ENCODE results near the gene SFXN2. TPM values are rescaled to one million over a fixed set of nuclear protein-coding genes. Genes with fewer than 3 reads are reported as not detected.
A peak's percentile ranks its signal among the peaks of the same experiment; 100 is the strongest.
"Not testable (repeated sequence)": the region's sequence is repeated elsewhere in the genome, so short reads cannot be mapped to it uniquely, and the experiment has no call there.

SFXN2 gene
- total and polyA plus RNA-seq, 4 donors, result 3.2 to 8.3 (median 4.3) TPM

GRCh38 chr10:102712843-102713538 lies 1.4 kb upstream of the SFXN2 start:
- H3K27me3 ChIP-seq (ENCODE audit: control insufficient read depth in 1 of 2, insufficient read depth in 2 of 2, low read length in 1 of 2), result no peaks in the 10 kb centered on the region
- intact Hi-C loops (cut with DNase I), result loop anchor here (5.0 kb wide), 2 partner anchors 36 to 66 kb away; no protein-coding TSS in a partner anchor
- H3K4me1 ChIP-seq (ENCODE audit: control insufficient read depth in 1 of 2, insufficient read depth in 2 of 2, low read length in 2 of 2), result no peaks in the 10 kb centered on the region
- H3K4me3 ChIP-seq (ENCODE audit: low read length in 2 of 2), result peak overlapping the region; percentile 38 to 69
- no peak overlapping the region for H3K27ac ChIP-seq (ENCODE audit: low read depth in 1 of 2, low read length in 2 of 2)
- H3K36me3 ChIP-seq (ENCODE audit: control insufficient read depth in 1 of 2, insufficient read depth in 2 of 2, low read length in 1 of 2), result no peaks in the 10 kb centered on the region
- WGBS, 2 donors, result 6 to 7% methylated on average over 8 of the region's 8 CpGs
- no peak for ATAC-seq (ENCODE audit: low FRiP score)
- DNase-seq, result no peak
- no peaks in the 10 kb centered on the region for H3K9me3 ChIP-seq (ENCODE audit: control insufficient read depth, low read length)

- H3K9me3 ChIP-seq (ENCODE audit: control insufficient read depth, low read length), result no peaks in the 10 kb centered on the region
- H3K36me3 ChIP-seq (ENCODE audit: control insufficient read depth in 1 of 2, insufficient read depth in 2 of 2, low read length in 1 of 2), result no peaks in the 10 kb centered on the region
- 0% methylated on average over 10 to 13 of the region's 13 CpGs for WGBS, 2 donors
- ATAC-seq (ENCODE audit: low FRiP score), result no peak
- H3K4me3 ChIP-seq (ENCODE audit: low read length in 2 of 2), result peak overlapping the region; percentile 38 to 69
- DNase-seq, result no peak
- intact Hi-C loops (cut with DNase I), result loop anchor here (5.0 kb wide), 2 partner anchors 36 to 66 kb away; no protein-coding TSS in a partner anchor
- no peak overlapping the region for H3K27ac ChIP-seq (ENCODE audit: low read depth in 1 of 2, low read length in 2 of 2)
- no peaks in the 10 kb centered on the region for H3K27me3 ChIP-seq (ENCODE audit: control insufficient read depth in 1 of 2, insufficient read depth in 2 of 2, low read length in 1 of 2)
- H3K4me1 ChIP-seq (ENCODE audit: control insufficient read depth in 1 of 2, insufficient read depth in 2 of 2, low read length in 2 of 2), result no peaks in the 10 kb centered on the region
Observed at GRCh38 chr10:102713539-102713813, 960 bp upstream of the SFXN2 start.

- H3K36me3 ChIP-seq (ENCODE audit: control insufficient read depth in 1 of 2, insufficient read depth in 2 of 2, low read length in 1 of 2), result no peaks in the 10 kb centered on the region
- H3K27ac ChIP-seq (ENCODE audit: low read depth in 1 of 2, low read length in 2 of 2), result peak within 1 kb of the TSS in 1 of 2 donors; percentile 11
- intact Hi-C loops (cut with DNase I), result loop anchor here (5.0 kb wide), 2 partner anchors 37 to 67 kb away; no protein-coding TSS in a partner anchor
- WGBS, 2 donors, result 0 to 1% methylated on average over 60 to 62 of the region's 62 CpGs
- H3K9me3 ChIP-seq (ENCODE audit: control insufficient read depth, low read length), result no peaks in the 10 kb centered on the region
- no peaks in the 10 kb centered on the region for H3K27me3 ChIP-seq (ENCODE audit: control insufficient read depth in 1 of 2, insufficient read depth in 2 of 2, low read length in 1 of 2)
- H3K4me1 ChIP-seq (ENCODE audit: control insufficient read depth in 1 of 2, insufficient read depth in 2 of 2, low read length in 2 of 2), result no peaks in the 10 kb centered on the region
- ATAC-seq (ENCODE audit: low FRiP score), result peak; percentile 99
- H3K4me3 ChIP-seq (ENCODE audit: low read length in 2 of 2), result peak within 1 kb of the TSS; percentile 48 to 69
- DNase-seq, result peak; percentile 99
Observed at GRCh38 chr10:102713814-102714620, 419 bp upstream of the SFXN2 start, which contains the start of gene ARL3. ARL3 (minus strand) TSS chr10:102714397; CDS start chr10:102714275, 122 bp downstream.

DNA sequence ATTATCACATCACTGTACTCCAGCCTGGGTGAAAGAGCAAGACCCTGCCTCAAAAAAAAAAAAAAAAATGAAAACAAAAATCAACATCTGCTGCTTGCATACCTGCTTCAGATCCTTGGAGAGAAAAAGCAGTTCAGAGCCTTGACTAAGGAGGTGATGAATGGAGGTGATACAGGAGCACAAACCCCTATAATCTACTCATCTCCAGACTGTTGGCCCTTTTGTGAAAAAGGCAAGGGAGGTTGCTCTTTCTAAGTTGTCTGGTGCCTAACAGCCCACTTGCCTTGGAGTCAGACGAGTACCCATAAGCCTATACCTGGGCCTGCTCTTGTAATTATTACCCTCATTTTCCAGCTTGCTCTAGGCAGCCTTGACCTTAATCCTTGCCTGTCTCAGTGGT lies 1.4 kb downstream of the SFXN2 start:
- intact Hi-C loops (cut with DNase I), result no loop called here
- H3K27ac ChIP-seq (ENCODE audit: low read depth in 1 of 2, low read length in 2 of 2), result no peak overlapping the region
- no peaks in the 10 kb centered on the region for H3K36me3 ChIP-seq (ENCODE audit: control insufficient read depth in 1 of 2, insufficient read depth in 2 of 2, low read length in 1 of 2)
- ATAC-seq (ENCODE audit: low FRiP score) (no peak), DNase-seq (no peak)
- H3K27me3 ChIP-seq (ENCODE audit: control insufficient read depth in 1 of 2, insufficient read depth in 2 of 2, low read length in 1 of 2), result no peaks in the 10 kb centered on the region
- no peaks in the 10 kb centered on the region for H3K4me1 ChIP-seq (ENCODE audit: control insufficient read depth in 1 of 2, insufficient read depth in 2 of 2, low read length in 2 of 2)
- WGBS, 2 donors, result 76 to 86% methylated on average over 1 of the region's 1 CpG
- H3K9me3 ChIP-seq (ENCODE audit: control insufficient read depth, low read length), result no peaks in the 10 kb centered on the region
- no peak overlapping the region for H3K4me3 ChIP-seq (ENCODE audit: low read length in 2 of 2)

DNA sequence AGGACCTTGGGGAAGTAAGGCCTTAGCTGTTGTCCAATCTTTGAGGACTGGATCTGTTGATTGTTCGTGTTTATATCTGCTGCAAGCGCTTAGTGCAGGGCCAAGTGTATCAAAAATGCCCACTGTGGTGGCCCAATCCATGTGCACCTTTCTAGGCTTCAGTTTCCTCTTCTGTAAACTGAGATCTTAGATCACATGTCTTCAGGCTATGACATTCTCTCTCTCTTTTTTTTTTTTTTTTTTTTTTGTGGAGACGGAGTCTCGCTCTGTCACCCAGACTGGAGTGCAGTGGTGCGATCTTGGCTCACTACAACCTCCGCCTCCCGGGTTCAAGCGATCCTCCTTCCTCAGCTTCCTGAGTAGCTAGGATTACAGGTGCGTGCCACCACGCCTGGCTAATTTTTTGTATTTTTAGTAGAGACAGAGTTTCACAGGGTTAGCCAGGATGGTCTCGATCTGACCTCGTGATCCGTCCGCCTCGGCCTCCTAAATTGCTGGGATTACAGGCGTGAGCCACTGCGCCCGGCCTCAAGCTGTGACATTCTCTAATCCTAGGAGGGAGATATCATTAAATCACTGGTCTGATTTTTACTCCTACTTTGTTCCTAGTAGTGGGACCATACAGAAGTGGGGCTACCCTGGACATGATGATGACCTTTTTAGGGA lies 2.6 kb downstream of the SFXN2 start:
- intact Hi-C loops (cut with DNase I); H3K4me1 ChIP-seq (ENCODE audit: control insufficient read depth in 1 of 2, insufficient read depth in 2 of 2, low read length in 2 of 2); ATAC-seq (ENCODE audit: low FRiP score); DNase-seq; H3K27ac ChIP-seq (ENCODE audit: low read depth in 1 of 2, low read length in 2 of 2); H3K4me3 ChIP-seq (ENCODE audit: low read length in 2 of 2); H3K9me3 ChIP-seq (ENCODE audit: control insufficient read depth, low read length); H3K36me3 ChIP-seq (ENCODE audit: control insufficient read depth in 1 of 2, insufficient read depth in 2 of 2, low read length in 1 of 2); H3K27me3 ChIP-seq (ENCODE audit: control insufficient read depth in 1 of 2, insufficient read depth in 2 of 2, low read length in 1 of 2): not testable (repeated sequence)
- 97% methylated on average over 15 to 18 of the region's 18 CpGs for WGBS, 2 donors

- no peak overlapping the region for H3K4me3 ChIP-seq (ENCODE audit: low read length in 2 of 2)
- no peaks in the 10 kb centered on the region for H3K36me3 ChIP-seq (ENCODE audit: control insufficient read depth in 1 of 2, insufficient read depth in 2 of 2, low read length in 1 of 2)
- no peak overlapping the region for H3K27ac ChIP-seq (ENCODE audit: low read depth in 1 of 2, low read length in 2 of 2)
- intact Hi-C loops (cut with DNase I), result no loop called here
- no peaks in the 10 kb centered on the region for H3K27me3 ChIP-seq (ENCODE audit: control insufficient read depth in 1 of 2, insufficient read depth in 2 of 2, low read length in 1 of 2)
- no peak for ATAC-seq (ENCODE audit: low FRiP score)
- no peak for DNase-seq
- H3K4me1 ChIP-seq (ENCODE audit: control insufficient read depth in 1 of 2, insufficient read depth in 2 of 2, low read length in 2 of 2), result no peaks in the 10 kb centered on the region
- 60 to 76% methylated on average over 3 of the region's 3 CpGs for WGBS, 2 donors
- H3K9me3 ChIP-seq (ENCODE audit: control insufficient read depth, low read length), result no peaks in the 10 kb centered on the region
Observed at GRCh38 chr10:102718220-102718619, 3.8 kb downstream of the SFXN2 start.

- intact Hi-C loops (cut with DNase I), result loop anchor here in 1 of 2 donors (10.0 kb wide), 1 partner anchor 524 kb away; the partner anchor contains the start of gene RPEL1
- 85 to 91% methylated on average over 3 of the region's 3 CpGs for WGBS, 2 donors
- ATAC-seq (ENCODE audit: low FRiP score), result no peak
- DNase-seq, result no peak
- Histone ChIP-seq H3K4me1 (ENCODE audit: control insufficient read depth in 1 of 2, insufficient read depth in 2 of 2, low read length in 2 of 2) (no peaks in the 10 kb centered on the region), H3K4me3 (ENCODE audit: low read length in 2 of 2) (no peak overlapping the region), H3K27ac (ENCODE audit: low read depth in 1 of 2, low read length in 2 of 2) (no peak overlapping the region), H3K36me3 (ENCODE audit: control insufficient read depth in 1 of 2, insufficient read depth in 2 of 2, low read length in 1 of 2) (no peaks in the 10 kb centered on the region), H3K27me3 (ENCODE audit: control insufficient read depth in 1 of 2, insufficient read depth in 2 of 2, low read length in 1 of 2) (no peaks in the 10 kb centered on the region), H3K9me3 (ENCODE audit: control insufficient read depth, low read length) (no peaks in the 10 kb centered on the region)
Observed at GRCh38 chr10:102720337-102720736, 5.9 kb downstream of the SFXN2 start.

GRCh38 chr10:102720775-102721301 lies 6.4 kb downstream of the SFXN2 start:
- H3K27ac ChIP-seq (ENCODE audit: low read depth in 1 of 2, low read length in 2 of 2), result no peak overlapping the region
- H3K4me3 ChIP-seq (ENCODE audit: low read length in 2 of 2), result no peak overlapping the region
- H3K9me3 ChIP-seq (ENCODE audit: control insufficient read depth, low read length), result no peaks in the 10 kb centered on the region
- DNase-seq, result peak in 1 of 2 donors; percentile 75
- WGBS, 2 donors, result 30 to 36% methylated on average over 6 of the region's 6 CpGs
- H3K27me3 ChIP-seq (ENCODE audit: control insufficient read depth in 1 of 2, insufficient read depth in 2 of 2, low read length in 1 of 2), result no peaks in the 10 kb centered on the region
- no peak for ATAC-seq (ENCODE audit: low FRiP score)
- H3K4me1 ChIP-seq (ENCODE audit: control insufficient read depth in 1 of 2, insufficient read depth in 2 of 2, low read length in 2 of 2), result no peaks in the 10 kb centered on the region
- intact Hi-C loops (cut with DNase I), result loop anchor here in 1 of 2 donors (10.0 kb wide), 1 partner anchor 524 kb away; the partner anchor contains the start of gene RPEL1
- no peaks in the 10 kb centered on the region for H3K36me3 ChIP-seq (ENCODE audit: control insufficient read depth in 1 of 2, insufficient read depth in 2 of 2, low read length in 1 of 2)

Data from aorta (tissue), 5 donors.